Measurements from ENCODE around the gene RAB9A.
"Not testable (repeated sequence)": the region's sequence is repeated elsewhere in the genome, so short reads cannot be mapped to it uniquely, and the experiment has no call there.

RAB9A gene

DNA sequence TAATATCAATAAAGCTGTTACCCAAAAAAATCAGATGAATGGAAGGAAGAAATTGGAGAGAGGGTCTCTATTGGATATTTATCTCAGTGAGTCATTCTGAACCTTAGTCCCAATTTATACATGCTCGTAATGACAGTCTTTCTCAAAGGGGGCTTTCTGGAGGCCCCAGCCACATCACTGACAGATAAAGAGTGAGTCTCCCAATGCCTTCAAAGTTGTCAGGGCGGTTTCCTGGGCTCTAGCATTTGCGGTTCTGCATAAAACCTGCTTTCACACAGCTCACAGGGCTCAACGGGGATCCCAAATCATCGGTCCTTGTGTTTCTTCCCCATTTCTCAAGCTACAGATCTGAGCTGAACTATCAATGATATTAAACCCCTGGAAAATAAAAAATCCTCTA lies 18.7 kb upstream of the RAB9A start:
- no peak for FAIRE-seq

DNA sequence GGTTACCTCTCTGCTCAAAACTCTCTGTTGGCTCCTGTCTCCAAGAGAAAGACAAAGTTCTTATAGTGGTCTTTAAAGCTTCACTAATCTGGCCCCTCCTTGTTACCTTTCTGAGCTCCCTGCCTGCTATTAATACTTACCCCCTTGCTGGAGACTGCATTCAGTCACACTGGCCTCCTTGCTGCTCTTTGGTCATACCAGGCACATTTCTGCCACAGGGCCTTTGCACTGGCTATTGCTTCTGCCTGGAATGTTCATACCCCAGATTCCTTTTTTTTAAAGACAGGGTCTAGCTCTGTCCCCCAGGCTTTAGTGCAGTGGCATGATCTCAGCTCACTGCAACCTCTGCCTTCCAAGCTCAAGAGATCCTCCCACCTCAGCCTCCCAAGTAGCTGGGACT lies 15.9 kb upstream of the RAB9A start:
- no peak for FAIRE-seq

DNA sequence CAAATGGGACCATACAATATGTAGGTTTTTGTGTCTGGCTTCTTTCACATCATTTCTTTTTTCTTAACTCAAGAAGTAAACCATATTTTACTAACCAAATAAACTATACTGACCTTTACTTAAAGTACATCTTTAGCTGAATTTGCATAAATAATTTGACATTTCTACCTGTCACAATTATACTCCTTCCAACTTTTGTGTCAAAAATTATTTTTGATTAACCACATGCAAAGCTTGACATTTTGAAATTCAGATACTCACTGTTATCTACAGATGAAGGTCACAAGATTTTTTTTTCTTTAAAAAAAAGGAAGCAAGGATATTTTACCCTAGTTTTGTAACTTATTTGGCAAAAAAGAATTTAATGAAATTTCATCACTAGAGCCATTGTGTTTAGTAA lies 12.0 kb upstream of the RAB9A start:
- no peak for FAIRE-seq

DNA sequence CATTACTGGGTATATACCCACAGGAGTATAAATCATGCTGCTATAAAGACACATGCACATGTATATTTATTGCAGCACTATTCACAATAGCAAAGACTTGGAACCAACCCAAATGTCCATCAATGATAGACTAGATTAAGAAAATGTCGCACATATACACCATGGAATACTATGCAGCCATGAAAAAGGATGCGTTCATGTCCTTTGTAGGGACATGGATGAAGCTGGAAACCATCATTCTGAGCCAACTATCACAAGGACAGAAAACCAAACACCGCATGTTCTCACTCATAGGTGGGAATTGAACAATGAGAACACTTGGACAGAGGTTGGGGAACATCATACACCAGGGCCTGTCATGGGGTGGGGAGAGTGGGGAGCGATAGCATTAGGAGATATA lies 9.2 kb upstream of the RAB9A start:
- FAIRE-seq, result not testable (repeated sequence)

DNA sequence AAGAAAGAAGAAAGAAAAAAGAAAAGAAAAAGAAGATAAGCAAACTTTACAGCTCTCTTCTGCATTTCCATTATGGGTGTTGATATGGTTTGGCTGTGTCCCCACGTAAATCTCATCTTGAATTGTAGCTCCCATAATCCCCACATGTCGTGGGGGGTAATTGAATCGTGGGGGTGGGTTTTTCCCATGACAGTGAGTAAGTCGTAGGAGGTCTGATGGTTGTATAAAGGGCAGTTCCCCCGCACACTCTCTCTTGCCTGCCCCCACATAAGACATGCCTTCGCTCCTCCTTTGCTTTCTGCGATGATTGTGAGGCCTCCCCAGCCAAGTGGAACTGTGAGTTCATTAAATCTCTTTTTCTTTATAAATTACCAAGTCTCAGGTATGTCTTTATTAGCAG lies 7.3 kb upstream of the RAB9A start:
- FAIRE-seq, result no peak

DNA sequence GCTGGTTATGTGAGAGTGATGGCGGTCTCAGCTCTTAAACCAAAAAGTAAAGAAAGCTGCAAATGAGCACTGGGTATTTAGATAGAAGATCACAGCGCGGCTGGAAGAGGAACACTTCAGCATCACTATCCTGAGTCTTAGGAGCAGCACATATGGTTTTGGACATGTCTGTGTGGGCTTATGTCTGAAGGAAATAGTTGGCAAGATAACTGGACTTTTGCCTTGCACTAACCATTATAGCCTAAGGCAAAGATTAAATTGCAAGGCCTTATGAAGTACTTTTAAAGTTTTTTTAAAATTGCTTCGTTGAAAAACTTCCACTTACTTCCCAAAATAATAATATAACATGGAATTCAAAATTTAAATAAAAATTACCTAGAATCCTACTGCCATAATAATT lies 4.6 kb upstream of the RAB9A start:
- FAIRE-seq, result no peak

DNA sequence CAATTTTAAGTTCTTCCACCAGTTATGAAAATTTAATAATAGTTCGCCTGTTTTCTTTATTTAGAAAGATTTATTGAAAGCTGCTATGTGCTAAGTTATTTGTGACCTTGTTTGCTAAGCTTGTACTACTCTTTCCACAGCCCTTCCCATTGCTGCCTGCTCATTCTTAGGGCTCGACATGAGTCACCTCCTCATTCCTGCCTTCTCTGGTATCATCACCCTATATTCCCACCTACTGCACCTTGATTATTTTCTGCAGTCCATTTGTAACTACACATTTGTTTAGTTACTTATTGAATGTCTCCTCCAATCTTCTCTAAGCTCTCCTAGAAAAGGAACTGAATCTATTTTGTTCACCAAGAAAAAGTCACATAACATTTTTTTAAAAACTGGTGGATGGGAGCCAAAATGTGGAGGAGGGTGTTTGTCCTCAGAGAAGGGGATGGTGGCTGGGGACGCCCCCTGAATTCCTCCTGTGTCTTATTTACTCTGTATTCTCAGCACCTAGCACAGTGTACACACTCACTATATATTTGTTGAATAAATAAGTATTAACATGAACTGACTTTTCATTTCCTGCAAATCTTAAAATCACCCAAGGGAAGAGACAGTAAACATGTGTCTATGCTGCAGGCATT lies 3.7 kb upstream of the RAB9A start:
- FAIRE-seq, result no peak

DNA sequence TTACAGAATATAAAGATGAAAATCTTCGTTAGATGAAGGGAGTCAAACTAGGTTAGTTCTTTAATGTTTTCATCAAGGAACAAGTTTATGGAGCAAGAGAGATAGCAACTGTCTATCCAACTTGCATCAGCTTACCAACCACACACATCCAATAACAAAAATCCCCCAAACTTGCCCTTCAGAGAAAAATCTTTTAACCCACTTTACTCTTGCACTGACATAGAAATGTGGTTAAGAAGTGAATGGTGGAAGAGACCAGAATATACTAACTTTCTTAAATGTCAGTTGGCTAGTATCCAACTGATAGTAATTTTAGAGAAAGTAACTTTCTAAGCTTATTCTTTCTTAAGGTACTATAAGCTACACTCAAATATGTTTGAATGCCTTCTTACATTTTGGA lies 1.7 kb upstream of the RAB9A start:
- FAIRE-seq, result no peak

DNA sequence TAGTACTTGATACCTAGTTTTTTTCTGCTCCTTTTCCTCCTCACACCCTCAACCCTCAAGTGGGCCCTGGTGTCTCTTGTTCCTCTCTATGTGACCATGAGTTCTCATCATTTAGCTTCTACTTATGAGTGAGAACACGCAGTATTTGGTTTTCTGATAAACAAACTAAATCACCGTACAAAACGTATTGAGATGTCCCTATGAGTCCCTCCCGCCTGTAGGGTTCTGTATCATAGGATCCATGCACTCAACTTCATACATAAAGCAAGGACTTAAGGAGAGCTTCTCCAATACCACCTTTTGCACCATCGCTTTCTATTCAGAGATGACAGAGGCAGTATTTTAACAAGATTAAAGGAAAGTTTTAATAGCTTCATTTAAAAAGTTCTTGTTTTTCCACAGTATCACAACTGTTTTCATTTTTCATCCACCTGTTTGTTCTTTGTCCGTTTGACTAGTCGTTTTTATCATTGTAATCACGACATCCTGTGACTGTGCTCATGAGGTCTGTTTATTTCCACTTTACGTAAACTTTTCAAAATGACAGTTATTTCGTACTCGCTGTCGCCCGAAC lies 457 bp upstream of the RAB9A start:
- FAIRE-seq, result no peak

DNA sequence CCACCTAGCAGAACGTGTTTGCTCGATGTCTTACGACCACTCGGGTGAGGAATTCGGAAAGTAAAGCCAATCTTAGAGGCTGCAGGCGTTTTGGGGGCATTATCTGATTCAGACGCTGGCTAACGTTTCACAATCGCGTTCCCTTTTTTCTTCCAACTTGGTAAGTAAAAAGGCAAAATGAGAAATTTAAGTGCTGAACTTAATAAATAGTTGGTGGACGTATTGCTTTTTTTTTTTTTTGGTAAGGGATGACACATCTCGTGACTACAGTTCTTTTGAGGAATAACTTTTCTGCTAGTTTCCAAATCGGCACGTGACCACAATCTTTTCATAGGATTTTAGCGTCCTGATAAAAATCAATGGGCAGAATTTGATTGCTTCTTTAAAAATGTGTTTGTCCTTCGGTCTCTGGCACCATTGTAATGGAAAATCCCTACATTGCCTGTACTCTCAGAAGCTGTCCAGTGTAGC lies 848 bp downstream of the RAB9A start:
- no peak for FAIRE-seq

DNA sequence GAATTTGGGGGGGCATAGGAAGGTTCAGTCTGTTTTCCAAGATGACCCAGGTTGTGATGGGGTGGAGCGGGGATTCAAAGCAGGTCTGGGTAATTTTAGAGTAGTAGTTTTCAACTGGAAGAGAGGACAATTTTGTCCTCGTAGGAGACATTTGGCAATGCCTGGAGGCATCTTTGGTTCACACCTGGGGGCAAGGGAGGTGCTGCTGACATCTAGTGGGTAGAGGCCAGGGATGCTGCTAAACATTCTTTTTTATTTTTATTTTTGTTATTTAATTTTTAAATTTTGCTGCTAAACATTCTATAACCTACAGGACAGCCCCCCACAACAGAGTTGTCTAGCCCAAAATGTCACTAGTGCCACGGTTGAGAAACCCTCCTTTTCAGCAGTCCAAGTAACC lies 1.9 kb downstream of the RAB9A start:
- FAIRE-seq, result no peak

DNA sequence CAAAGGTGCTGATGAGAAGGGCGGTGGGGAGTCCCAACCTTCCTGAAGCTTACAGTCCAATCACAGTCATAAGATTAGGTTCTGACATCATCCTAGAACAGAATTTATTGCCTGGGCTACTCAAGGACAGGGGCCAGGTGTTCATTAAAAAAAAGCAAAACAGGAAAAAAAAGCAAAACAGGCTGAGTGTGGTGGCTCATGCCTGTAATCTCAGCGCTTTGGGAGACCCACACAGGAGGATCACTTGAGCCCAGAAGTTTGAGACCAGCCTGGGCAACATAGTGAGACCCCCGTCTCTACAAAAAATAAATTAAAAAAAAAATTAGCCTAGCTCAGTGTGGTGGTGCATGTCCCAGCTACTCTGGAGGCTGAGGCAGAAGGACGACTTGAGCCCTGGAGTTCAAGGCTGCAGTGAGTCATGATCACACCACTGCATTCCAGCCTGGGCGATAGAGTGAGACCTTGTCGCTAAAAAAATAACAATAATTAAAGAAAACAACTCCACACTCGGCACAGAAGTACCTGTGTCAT lies 3.0 kb downstream of the RAB9A start:
- FAIRE-seq, result no peak

DNA sequence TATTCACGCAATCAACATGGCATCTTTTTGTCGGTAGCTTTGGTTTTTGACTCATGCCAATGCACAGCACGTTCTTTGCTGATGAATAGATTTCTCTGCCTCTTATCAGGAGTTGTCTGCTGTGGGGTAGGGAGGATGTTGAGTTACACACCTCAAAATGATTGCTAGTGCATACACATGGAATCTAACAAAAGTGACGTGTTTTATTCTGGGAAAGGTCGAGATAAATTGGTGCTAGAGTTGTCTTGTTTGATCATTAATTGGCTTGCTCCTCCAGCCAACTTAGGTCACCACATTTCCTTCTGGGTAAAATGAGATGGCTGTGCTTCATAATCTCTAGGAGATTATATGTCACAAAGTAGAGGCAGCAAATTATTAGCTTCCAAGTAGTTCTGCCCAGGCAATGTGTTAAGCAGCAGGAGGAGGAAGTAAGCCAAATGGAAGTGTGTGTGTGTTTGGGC lies 3.9 kb downstream of the RAB9A start:
- FAIRE-seq, result no peak

DNA sequence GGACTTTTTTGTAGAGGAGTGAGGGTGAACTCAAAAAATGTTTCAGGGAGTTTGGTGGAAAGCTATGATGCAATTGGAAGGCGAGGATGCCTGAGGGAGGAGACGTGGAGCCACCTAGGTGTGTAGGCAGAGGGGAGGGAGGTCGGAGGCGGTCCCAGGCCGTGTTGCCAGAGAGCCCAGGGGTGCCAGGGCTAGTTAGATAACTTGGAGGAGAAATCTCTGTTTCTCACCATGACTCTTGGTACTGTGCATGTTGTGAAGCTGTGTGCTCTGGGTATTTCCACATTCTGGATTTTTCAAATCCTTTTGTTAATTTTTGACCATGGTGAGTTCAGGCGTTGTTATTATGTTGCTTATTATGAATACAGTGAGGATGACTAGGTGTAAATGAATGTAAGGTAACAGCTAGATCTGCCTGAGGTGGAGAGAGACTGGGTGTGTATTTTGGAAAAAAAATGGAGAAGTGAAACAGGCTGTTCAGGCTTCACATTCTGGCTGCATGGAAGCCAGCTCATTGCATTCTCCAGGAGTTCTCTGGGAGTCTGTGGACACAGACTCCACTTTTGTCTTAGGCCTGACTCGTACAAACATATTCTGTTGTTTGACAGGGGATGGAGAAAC lies 4.5 kb downstream of the RAB9A start:
- no peak for FAIRE-seq

DNA sequence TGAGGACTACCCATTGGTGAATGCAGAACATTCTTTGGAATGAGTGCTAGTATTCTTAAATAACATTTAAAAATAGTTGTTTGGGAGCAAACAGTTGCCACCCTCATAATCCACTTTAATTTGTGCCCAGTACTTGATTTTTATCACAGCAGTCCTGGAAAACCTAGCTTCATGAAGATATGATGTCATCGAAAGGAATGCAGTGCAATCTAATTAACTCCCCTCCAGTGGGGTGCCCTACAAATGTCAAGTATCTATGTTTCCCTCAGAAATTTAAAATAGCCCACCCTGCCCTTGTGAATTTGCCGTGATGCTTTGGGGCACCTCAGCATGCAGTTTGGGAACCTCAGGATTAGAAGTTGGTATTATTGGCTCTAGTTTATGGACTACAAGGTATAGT lies 5.4 kb downstream of the RAB9A start:
- no peak for FAIRE-seq

DNA sequence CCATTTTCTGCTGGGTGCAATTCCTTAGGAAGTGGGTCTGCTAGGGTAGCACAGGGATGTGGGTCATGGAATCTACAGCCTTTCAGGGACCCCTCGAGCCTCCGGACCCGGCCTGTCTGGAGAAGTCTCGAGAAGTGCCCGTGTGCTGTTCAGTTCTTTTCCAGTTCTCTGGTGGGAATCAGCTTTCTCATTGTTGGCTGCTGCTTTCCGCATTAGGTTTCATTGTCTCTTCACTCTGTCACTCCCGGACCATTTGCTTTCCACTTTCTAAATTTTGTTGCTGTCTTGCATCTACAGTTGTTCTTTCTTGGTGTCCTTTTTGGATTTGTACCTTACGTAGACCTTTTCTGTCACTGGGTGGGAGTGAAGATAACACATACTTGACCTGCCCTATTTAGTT lies 6.1 kb downstream of the RAB9A start:
- no peak for FAIRE-seq

DNA sequence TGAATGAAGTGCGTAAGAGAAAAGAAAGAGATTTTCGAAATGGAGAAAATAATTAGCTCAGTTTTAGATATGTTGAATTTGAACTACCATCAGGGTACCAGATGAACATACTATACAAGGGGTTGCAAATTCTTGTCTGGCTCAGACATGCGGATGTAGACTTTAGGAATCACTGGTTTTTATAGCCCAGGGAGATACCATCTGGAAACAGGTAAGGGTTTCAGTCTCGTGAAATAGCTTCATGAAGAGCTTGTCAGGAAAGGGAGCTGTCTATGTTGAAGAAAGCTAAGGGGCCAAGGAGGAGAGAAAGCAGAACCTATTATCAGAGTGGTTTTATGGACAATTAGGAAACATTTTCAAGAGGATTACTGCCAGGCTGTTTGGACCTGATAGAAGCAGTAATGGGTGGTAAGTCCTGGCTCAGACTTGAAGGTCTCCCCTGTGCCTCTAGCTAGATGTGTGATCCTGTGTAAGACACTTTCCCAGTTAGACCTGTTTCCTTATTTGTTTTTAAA lies 6.7 kb downstream of the RAB9A start:
- FAIRE-seq, result no peak

DNA sequence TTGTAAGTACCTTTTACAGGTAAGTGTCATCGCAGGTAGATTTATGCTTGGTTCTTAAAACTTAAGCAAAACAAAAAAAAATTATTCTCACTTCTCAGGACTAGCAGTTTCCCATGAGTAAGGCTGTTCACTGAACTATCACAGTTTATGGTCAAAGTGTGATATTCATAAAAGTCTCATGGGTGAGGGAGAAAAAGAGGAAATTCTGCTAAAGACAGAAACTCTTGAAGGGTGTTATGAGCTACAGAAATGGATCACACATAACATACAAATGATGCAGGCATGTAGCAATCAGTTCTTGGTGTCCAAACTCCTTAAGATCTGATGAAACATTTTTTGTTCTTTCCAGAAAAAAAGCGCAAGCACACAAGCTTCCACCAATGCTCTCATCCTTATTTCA lies 8.5 kb downstream of the RAB9A start:
- no peak for FAIRE-seq

DNA sequence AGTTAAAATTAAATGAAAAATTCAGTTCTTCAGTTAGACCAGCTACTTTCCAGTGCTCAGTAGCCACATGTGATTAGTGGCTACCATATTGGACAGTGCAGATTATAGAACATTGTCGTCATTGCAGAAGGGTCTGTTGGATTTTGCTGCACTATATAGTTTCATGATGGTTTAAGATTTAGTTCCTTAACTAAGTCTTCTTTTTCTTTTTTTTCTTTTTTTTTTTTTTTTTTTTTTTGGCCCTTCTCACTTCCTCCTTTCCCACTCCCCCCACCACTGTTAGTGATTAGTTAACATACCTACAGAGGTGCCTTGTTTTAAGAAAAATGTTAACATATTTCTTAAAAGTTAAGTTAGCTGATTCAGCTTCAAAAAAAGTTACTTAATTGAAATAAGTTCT lies 9.0 kb downstream of the RAB9A start:
- no peak for FAIRE-seq

DNA sequence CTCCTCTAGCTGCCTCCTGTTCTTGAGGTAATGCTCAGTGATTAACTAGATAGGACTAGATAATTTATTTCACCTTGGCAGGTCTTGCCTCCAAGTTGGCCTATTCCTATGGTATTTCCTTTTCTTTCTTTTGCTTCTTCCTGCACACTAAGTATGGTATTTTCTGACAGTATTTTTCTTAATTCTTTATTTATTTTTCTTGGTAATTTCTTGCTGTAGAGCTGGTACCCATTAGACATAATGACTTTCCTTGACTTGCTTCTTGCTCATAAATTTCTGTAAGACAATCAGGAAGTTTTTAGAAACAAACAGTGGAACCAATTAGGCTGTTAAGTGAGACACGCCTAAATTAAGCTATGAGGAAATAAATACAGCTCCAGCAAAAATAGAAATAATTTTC lies 9.5 kb downstream of the RAB9A start:
- no peak for FAIRE-seq

DNA sequence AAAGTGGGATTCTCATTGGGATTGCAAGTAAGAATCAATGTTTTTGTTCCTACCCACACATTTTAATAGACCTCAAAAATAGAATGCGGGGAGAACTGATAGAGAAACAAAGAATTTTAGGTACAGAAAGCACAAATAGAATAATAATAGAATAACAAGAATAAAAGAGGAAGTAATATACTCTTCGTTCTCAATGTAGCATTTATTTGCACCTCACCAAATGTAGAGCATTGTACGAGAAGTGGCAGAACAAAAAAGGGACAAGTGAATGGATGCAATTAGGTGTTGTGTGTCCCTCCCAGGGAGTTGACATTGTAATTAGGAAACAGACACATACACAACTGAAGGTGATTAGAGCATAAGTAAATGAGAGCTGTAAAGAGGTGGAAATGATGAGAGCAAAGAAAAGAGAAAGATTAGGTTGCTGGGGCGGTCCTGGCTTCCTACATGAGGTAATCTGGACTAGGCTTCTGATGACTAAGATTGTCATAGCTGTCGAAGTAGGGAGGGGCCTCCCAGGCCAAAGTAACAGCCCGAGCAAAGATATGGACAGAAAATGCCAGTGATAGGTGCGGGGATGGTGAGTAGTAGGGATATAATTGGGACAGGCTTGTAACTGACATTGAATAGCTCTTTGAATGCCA lies 10.4 kb downstream of the RAB9A start:
- no peak for FAIRE-seq

DNA sequence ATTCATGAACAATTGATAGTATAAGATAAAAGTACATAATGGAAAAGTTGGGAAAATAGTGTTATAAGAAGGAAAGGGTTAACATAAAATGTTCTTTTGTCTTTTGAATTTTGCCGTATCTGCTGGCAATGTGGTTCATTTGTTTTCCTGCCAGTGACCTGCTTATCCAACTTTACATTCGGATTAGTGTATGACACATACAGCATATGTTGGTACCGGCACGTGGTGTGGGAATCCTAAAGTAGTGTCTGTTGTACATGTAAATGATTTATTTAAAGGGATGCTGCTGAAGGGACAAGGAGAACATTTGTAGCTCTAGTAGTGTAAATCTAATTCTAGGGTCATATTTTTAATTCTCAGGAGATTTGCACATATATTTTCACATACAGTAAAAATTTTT lies 11.5 kb downstream of the RAB9A start:
- no peak for FAIRE-seq

DNA sequence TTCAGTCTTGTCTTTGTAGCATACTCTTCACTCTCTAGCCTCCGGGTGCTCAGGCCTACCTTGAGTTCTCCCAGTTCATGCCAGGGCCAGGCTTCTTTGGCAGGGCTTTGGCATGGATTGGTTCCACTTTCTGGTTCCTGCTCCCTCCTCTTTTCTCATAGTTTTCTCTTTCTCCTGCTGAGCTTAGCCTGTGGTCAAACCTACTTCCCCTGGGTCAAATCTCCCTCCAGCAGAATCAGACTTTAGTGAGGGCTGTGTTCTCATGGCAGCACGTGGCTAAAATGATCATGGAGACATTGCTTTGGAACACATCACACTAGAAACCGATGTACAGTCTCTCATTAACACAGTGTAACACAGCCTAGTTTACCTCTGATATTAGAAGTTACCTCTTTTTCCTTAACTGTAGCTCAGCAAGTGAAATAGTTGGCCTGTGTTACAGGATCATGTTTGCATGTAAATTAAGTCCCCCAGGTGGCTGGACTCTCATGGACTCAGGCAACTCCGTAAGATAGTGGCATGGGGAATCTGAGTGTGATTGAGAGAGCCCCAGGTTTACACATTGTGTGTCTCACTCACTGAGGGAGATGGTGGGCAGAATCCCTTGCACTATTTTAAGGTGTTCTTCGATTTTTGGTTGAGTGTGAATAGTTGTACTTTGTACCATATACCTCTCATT lies 13.3 kb downstream of the RAB9A start:
- FAIRE-seq, result no peak

Data from endometrium (tissue), 2 donors.